Body of pancreas (tissue), 4 donors: ENCODE results near the gene ANP32A. TPM values are rescaled to one million over a fixed set of nuclear protein-coding genes. Genes with fewer than 3 reads are reported as not detected.

Experiments
- ATAC-seq: fragments of 150-250 bp; one replicate; pipeline ENCODE4 v1.9.1; 2016
- DNase-seq, 4 donors: peaks; one replicate each; pipeline ENCODE4 v3.0.0-alpha.2; 2019
- H3K27ac ChIP-seq, 4 donors: fragments of 200-600 bp; sonication (generic); 1 replicate in 3 of 4; 2 replicates in 1 of 4; pipeline versions ENCODE4 v1.5.1 to v1.6.1; 2016 to 2019; ENCODE audit warnings: mild to moderate bottlenecking in 1 of 4, mixed read lengths in 1 of 4, moderate library complexity in 1 of 4
- H3K27me3 ChIP-seq, 2 donors: fragments of 200-600 bp; sonication (generic); one replicate each; pipeline ENCODE4 v1.6.0; 2016; ENCODE audit warnings: mild to moderate bottlenecking in 1 of 2
- H3K36me3 ChIP-seq, 2 donors: fragments of 200-600 bp; sonication (generic); replicated peaks in 1 of 2; 2 replicates each; pipeline ENCODE4 v1.5.1; 2016; ENCODE audit warnings: low read depth in 2 of 2; ENCODE audit not compliant: insufficient read depth in 1 of 2
- H3K4me1 ChIP-seq: fragments of 200-600 bp; sonication (generic); one replicate; pipeline ENCODE4 v1.6.0; 2016
- H3K4me3 ChIP-seq, 2 donors: fragments of 200-600 bp; sonication (generic); 1 replicate in 1 of 2; 2 replicates in 1 of 2; pipeline ENCODE4 v1.5.1; 2016 to 2019
- H3K9me3 ChIP-seq, 3 donors: fragments of 200-600 bp; sonication (generic); 1 replicate in 2 of 3; 2 replicates in 1 of 3; pipeline ENCODE4 v1.5.1; 2016
- CTCF ChIP-seq, 7 experiments: fragments of 450-650 bp in 4 of 7; fragments of 200-600 bp in 3 of 7; sonication (generic) in 3 of 7; IDR thresholded peaks; one replicate each; pipeline ENCODE4 v1.5.1; 2016 to 2019; ENCODE audit warnings: antibody characterized with exemption in 7 of 7
- POLR2A ChIP-seq, 3 donors: fragments of 450-650 bp; IDR thresholded peaks; one replicate each; pipeline ENCODE4 v1.6.1; 2016; ENCODE audit warnings: antibody characterized with exemption in 3 of 3, mild to moderate bottlenecking in 2 of 3
- WGBS, 2 donors: methylation state at CpG; one replicate each; pipeline ENCODE4 v1.1.5; 2017; 5-methylcytosine and 5-hydroxymethylcytosine counted together
- intact Hi-C: fragments of 100-400 bp; cut with DNase I; formaldehyde crosslinking; loops from one replicate; pipeline ENCODE4 v1.15.1; 2023
- total RNA-seq, 2 donors: library from RNA; depleted of rRNA; stranded (reverse); fragments of >200 nt; gene quantifications; one replicate each; pipeline ENCODE4 v1.1.0, GENCODE V29; 2016

The ANP32A gene
- total RNA-seq, 2 donors from 2014 or later: 27.7 to 37.4 TPM

GRCh38 chr15:68739390-68740080, 81.2 kb downstream of the ANP32A start:
- intact Hi-C loops: no loop called here
- WGBS, 2 donors: 63 to 67% methylated on average over 6 of the region's 6 CpGs
- no peaks in the 10 kb centered on the region for H3K9me3 ChIP-seq
- DNase-seq (no peak), ATAC-seq (no peak)
- no peaks in the 10 kb centered on the region for H3K4me1 ChIP-seq
- no peak for TF ChIP-seq POLR2A (IDR thresholded peaks at IDR 0.05)
- TF ChIP-seq CTCF (IDR thresholded peaks at IDR 0.05): no peak
- no peaks in the 10 kb centered on the region for H3K36me3 ChIP-seq
- no peak overlapping the region for H3K4me3 ChIP-seq
- H3K27ac ChIP-seq: no peak overlapping the region
- no peaks in the 10 kb centered on the region for H3K27me3 ChIP-seq

- no peak for DNase-seq
- Histone ChIP-seq H3K4me3 (no peak overlapping the region), H3K27me3 (no peaks in the 10 kb centered on the region), H3K4me1 (no peaks in the 10 kb centered on the region), H3K27ac (no peak overlapping the region), H3K9me3 (no peaks in the 10 kb centered on the region), H3K36me3 (no peaks in the 10 kb centered on the region)
- ATAC-seq: no peak
- no peak for TF ChIP-seq POLR2A (IDR thresholded peaks at IDR 0.05)
- no peak for TF ChIP-seq CTCF (IDR thresholded peaks at IDR 0.05)
- intact Hi-C loops: no loop called here
Measured at GRCh38 chr15:68735610-68736009, 85.1 kb downstream of the ANP32A start.

GRCh38 chr15:68734881-68735280, 85.8 kb downstream of the ANP32A start:
- Histone ChIP-seq H3K27me3 (no peaks in the 10 kb centered on the region), H3K36me3 (no peaks in the 10 kb centered on the region), H3K9me3 (no peaks in the 10 kb centered on the region), H3K4me1 (no peaks in the 10 kb centered on the region), H3K4me3 (no peak overlapping the region), H3K27ac (no peak overlapping the region)
- DNase-seq (no peak), ATAC-seq (no peak)
- intact Hi-C loops: no loop called here
- TF ChIP-seq CTCF (IDR thresholded peaks at IDR 0.05) (no peak), POLR2A (IDR thresholded peaks at IDR 0.05) (no peak)

GRCh38 chr15:68734352-68734751, 86.3 kb downstream of the ANP32A start:
- DNase-seq (no peak), ATAC-seq (no peak)
- no peaks in the 10 kb centered on the region for H3K9me3 ChIP-seq
- H3K4me1 ChIP-seq: no peaks in the 10 kb centered on the region
- no peak for TF ChIP-seq POLR2A (IDR thresholded peaks at IDR 0.05)
- TF ChIP-seq CTCF (IDR thresholded peaks at IDR 0.05): no peak
- no peaks in the 10 kb centered on the region for H3K27me3 ChIP-seq
- no peak overlapping the region for H3K4me3 ChIP-seq
- no peaks in the 10 kb centered on the region for H3K36me3 ChIP-seq
- intact Hi-C loops: no loop called here
- H3K27ac ChIP-seq: no peak overlapping the region

GRCh38 chr15:68733666-68734065, 87.0 kb downstream of the ANP32A start:
- H3K4me1 ChIP-seq: no peaks in the 10 kb centered on the region
- intact Hi-C loops: no loop called here
- H3K36me3 ChIP-seq: no peaks in the 10 kb centered on the region
- H3K27me3 ChIP-seq: no peaks in the 10 kb centered on the region
- H3K9me3 ChIP-seq: no peaks in the 10 kb centered on the region
- no peak overlapping the region for H3K4me3 ChIP-seq
- ATAC-seq (no peak), DNase-seq (no peak)
- TF ChIP-seq POLR2A (IDR thresholded peaks at IDR 0.05): no peak
- no peak for TF ChIP-seq CTCF (IDR thresholded peaks at IDR 0.05)
- no peak overlapping the region for H3K27ac ChIP-seq
- WGBS, 2 donors: 43 to 47% methylated on average over 6 of the region's 6 CpGs
